HG02798 (cell line): ENCODE results near the gene DLAT.
"Not testable (repeated sequence)": the region's sequence is repeated elsewhere in the genome, so short reads cannot be mapped to it uniquely, and the experiment has no call there.

Experiments
- ATAC-seq: cut with Tn5 transposase; IDR thresholded peaks from one replicate; pipeline ENCODE4 v1.9.1; 2021; ENCODE audit warnings: mild to moderate bottlenecking; ENCODE audit not compliant: unreplicated experiment, poor library complexity

Gene DLAT

DNA sequence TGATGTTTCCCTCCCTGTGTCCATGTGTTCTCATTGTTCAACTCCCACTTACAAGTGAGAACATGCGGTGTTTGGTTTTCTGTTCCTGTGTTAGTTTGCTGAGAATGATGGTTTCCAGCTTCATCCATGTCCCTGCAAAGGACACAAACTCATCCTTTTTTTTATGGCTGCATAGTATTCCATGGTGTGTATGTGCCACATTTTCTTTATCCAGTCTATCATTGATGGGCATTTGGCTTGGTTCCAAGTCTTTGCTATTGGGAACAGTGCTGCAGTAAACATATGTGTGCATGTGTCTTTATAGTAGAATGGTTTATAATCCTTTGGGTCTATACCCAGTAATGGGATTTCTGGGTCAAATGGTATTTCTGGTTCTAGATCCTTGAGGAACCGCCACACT, 21.4 kb downstream of the DLAT start:
- not testable (repeated sequence) for ATAC-seq

DNA sequence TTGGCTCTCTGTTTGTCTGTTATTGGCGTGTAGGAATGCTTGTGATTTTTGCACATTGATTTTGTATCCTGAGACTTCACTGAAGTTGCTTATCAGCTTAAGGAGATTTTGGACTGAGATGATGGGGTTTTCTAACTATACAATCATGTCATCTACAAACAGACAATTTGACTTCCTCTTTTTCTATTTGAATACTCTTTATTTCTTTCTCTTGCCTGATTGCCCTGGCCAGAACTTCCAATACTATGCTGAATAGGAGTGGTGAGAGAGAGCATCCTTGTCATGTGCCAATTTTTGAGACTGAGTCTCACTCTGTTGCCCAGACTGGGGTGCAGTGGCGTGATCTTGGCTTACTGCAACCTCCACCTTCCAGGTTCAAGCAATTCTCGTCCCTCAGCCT, 23.0 kb downstream of the DLAT start:
- ATAC-seq, result not testable (repeated sequence)

DNA sequence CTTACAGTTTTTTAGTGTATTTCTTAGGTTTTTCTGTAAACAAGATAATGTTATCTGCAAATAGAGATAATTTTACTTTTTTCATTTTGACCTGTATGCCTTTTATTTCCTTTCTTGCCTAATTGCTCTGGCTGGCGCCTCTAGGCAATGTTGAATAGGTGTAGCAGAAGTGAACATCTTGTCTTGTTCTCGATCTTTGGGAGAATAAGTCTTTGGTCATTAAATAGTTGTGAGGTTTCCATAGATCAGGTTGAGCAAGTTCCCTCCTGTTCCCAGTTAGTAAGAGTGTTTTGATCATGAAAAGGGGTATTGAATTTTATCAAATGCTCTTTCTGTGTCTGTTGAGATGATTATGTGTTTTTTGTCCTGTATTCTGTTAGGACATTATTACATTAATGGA, 24.6 kb downstream of the DLAT start:
- ATAC-seq, result no peak

DNA sequence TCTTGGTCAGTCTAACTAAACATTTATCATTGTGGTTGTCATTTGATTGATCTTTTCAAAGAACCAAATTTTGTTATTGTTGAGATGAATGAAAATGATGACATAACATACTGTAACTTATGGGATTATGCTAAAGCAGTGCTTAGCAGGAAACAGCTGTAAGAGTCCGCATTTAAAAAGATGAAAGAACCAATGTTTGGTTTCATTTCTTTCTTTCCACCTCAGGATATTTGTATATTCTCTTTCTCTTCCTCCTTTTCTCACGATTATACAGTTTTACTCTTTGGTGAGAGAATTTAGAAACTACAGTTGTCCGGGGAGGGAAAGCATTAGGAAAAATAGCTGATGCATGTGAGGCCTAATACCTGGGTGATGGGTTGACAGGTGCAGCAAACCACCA, 25.5 kb downstream of the DLAT start:
- peak; percentile 83 for ATAC-seq

GRCh38 chr11:112051768-112052167, 26.6 kb downstream of the DLAT start:
- ATAC-seq, result peak; percentile 41

DNA sequence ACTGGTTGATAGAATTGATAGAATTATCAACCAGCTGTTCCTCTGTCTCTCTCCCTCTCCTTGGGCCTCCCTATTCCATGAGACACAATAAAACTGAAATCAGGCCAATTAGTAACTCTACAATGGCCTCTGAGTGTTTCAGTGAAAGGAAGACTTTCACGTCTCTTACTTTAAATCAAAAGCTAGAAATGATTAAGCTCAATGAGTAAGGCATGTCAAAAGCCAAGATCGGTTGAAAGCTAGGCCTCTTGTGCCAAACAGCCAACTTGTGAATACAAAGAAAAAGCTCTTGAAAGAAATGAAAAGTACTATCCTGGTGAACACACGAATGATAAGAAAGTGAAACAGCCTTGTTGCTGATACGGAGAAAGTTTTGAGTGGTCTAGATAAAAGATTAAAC, 32.0 kb downstream of the DLAT start:
- ATAC-seq, result no peak

- ATAC-seq, result no peak
Observed at GRCh38 chr11:112058103-112058502, 32.9 kb downstream of the DLAT start.

GRCh38 chr11:112062923-112063322, 37.7 kb downstream of the DLAT start:
- no peak for ATAC-seq

- ATAC-seq, result peak; percentile 91
Observed at GRCh38 chr11:112073941-112074811, 49.0 kb downstream of the DLAT start, which contains the start of the genes NKAPD1 and PIH1D2. Gene NKAPD1, plus strand, starts transcription at chr11:112074299. Its CDS starts 1,276 bp downstream, at chr11:112075575. Gene PIH1D2, minus strand, starts transcription at chr11:112074017. Its CDS starts 843 bp downstream, at chr11:112073174.

GRCh38 chr11:112082729-112083128, 57.5 kb downstream of the DLAT start:
- ATAC-seq, result no peak

- peak; percentile 32 for ATAC-seq
Observed at GRCh38 chr11:112085822-112086421, 60.7 kb downstream of the DLAT start.

DNA sequence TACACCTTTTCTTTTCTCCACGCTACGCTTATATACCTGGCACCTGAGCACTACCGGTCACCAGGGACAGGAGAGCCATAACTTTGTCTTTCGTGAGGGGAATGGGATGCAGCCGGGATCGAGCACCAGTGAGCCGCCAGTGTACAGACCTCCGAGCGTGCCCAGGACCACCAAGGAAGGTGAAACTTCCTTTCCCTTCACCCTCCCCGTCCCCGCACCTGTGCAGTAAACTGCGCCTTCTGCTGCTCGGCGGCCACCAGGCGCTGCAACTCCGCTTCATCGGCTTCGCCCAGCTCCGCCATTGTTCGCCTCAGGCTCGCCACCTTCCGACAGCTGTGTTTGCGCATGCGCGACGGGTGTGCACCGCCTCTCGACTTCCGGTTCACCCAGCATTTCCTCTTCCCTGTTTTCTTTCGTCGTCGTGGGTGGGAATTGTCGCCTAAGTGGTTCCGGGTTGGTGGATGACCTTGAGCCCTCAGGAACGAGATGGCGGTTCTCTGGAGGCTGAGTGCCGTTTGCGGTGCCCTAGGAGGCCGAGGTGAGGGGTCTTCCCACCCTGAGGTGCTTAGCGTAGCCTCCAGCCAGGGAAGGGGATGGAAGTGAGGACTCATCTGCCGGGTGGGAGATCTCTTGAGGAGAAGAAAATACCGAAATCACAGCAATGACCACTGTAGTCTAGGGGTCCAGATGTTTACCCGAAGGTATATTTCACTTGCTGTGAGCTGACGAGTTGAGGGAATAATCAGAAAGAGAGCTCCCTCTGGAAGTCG, 61.4 kb downstream of the DLAT start, which contains the start of the genes SDHD and TIMM8B:
TSS of gene SDHD (plus strand) at position 452 of the 770 bp plus-strand sequence. CDS start at position 487, 35 bp downstream.
TSS of gene TIMM8B (minus strand) at position 335 of the 770 bp plus-strand sequence. CDS start at position 302, 33 bp downstream.
- peak; percentile 95 for ATAC-seq

- no peak for ATAC-seq
Observed at GRCh38 chr11:112087212-112087611, 62.0 kb downstream of the DLAT start.

DNA sequence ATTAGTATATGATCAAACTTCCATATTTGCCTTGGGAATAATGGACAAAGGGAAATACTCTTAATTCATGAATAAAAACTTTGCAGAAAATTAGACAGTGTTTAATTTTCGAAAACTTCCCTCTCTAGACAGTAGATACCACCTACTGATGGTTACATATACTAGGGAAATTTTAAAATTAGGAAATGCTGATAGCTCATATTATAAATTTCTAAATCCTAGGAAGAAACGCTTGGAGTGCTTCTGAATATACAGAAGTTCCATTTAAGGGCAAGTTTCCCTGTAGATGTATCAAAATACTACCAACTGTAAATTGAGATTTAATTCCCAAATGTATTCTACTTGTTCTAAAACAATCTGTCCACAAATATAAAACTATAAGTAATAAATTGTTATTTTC, 70.1 kb downstream of the DLAT start:
- ATAC-seq, result not testable (repeated sequence)

GRCh38 chr11:112096194-112096593, 71.0 kb downstream of the DLAT start:
- ATAC-seq, result no peak

DNA sequence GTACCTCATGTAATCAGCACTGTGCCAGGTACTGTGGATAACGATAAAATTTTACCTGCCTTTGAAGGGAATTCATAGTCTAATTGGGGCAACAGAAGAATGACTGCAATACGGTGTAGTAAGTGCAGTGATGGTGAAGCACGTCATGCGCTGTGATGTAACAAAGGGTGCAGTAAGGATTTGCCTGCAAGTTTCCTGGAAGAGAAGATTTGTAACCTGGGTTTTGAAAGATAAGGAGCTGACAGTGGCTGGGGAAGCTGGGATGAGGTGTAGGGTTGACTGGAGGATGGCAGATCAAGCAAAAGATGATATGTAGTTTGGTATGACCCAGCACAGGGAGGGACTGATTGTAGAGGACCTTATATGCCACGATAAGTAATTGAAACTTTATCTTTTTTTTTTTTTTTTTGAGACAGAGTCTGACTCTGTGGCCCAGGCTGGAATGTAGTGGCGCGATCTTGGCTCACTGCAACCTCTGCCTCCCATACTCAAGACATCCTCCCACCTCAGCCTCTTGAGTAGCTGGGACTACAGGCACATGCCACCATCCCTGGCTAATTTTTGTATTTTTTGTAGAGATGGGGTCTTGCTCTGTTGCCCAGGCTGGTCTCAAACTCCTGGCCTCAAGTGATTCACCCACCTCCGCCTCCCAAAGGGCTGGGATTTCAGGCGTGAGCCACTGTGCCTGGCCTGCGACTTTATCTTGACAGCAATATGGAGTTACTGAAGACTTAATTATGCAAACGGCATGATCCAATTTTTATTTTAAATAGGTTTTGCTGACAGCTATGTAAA, 72.7 kb downstream of the DLAT start:
- ATAC-seq, result no peak

GRCh38 chr11:112100462-112100861, 75.3 kb downstream of the DLAT start:
- ATAC-seq, result no peak

DNA sequence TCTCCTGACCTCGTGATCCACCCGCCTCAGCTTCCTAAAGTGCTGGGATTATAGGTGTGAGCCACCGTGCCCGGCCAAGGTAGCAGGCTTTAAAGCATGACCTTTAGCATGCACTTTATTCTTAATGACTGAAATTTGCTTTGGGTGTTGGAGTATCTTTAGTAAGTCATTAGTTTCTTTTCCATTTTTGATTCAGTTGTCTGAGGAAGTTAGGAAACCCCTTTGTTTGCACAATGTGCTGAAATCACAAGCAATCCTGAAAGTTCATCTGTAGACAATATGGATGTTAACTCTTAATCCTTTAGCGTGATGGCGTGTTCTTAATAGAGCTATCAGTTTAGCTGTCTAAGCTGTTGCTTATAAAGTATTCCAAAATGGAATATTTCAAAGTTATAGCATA, 78.2 kb downstream of the DLAT start:
- no peak for ATAC-seq

DNA sequence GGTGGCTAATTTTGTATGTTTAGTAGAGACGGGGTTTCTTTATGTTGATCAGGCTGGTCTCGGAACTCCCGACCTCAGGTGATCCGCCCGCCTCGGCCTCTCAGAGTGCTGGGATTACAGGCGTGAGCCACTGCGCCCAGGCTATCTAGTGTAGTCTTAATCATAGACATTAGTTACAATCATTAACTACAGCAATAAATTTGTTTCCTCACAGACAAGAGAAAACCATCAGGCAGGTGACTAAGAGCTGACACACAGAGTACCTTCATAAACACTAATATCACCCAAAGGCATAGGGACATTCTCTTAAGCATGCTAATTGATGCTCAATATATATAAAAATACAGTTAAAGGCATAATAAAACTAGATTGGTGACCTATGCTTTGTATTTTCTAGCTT, 80.9 kb downstream of the DLAT start:
- no peak for ATAC-seq
